NCI-H1417 treated with DMSO at 0.1 percent for 48 hours (cell line): Measurements from ENCODE around the gene ADSS1.
A peak's percentile ranks its signal among the peaks of the same experiment; 100 is the strongest.

ENCODE experiments used
- DNase-seq: peaks from one replicate; lab custom pipeline; 2025; lab: John Stamatoyannopoulos, UW

The ADSS1 gene

GRCh38 chr14:104751539-104752422 lies 27.8 kb downstream of the ADSS1 start:
- no peak for DNase-seq

- no peak for DNase-seq
Measured at GRCh38 chr14:104752423-104752734, 28.4 kb downstream of the ADSS1 start.

GRCh38 chr14:104752735-104753527 lies 28.9 kb downstream of the ADSS1 start, which contains the start of gene SIVA1:
SIVA1 (plus strand) TSS chr14:104753147; CDS start chr14:104753202, 55 bp downstream.
- DNase-seq = peak; percentile 99

- no peak for DNase-seq
Measured at GRCh38 chr14:104753528-104754212, 29.6 kb downstream of the ADSS1 start.

GRCh38 chr14:104754213-104754851 lies 30.3 kb downstream of the ADSS1 start:
- DNase-seq = no peak

GRCh38 chr14:104755621-104756020 lies 31.6 kb downstream of the ADSS1 start:
- DNase-seq = no peak

GRCh38 chr14:104756477-104757237 lies 32.6 kb downstream of the ADSS1 start:
- no peak for DNase-seq

GRCh38 chr14:104757238-104757585 lies 33.2 kb downstream of the ADSS1 start:
- no peak for DNase-seq

- DNase-seq = no peak
Measured at GRCh38 chr14:104757681-104758392, 33.8 kb downstream of the ADSS1 start.

- DNase-seq = no peak
Measured at GRCh38 chr14:104758981-104759969, 35.2 kb downstream of the ADSS1 start.

GRCh38 chr14:104765517-104765916 lies 41.5 kb downstream of the ADSS1 start:
- DNase-seq = no peak

GRCh38 chr14:104766256-104766862 lies 42.3 kb downstream of the ADSS1 start:
- DNase-seq = no peak

GRCh38 chr14:104766863-104767633 lies 43.0 kb downstream of the ADSS1 start:
- no peak for DNase-seq

GRCh38 chr14:104767634-104767918 lies 43.5 kb downstream of the ADSS1 start:
- no peak for DNase-seq

- DNase-seq = no peak
Measured at GRCh38 chr14:104768437-104769323, 44.7 kb downstream of the ADSS1 start.

GRCh38 chr14:104769324-104770071 lies 45.5 kb downstream of the ADSS1 start:
- no peak for DNase-seq
